Activated T-cell treated with anti-CD3 and anti-CD28 coated beads, Interleukin-2, amount 50 U/mL, for 72 hours (primary cell): ENCODE results near the gene LILRA6. TPM values are rescaled to one million over a fixed set of nuclear protein-coding genes. Genes with fewer than 3 reads are reported as not detected.
"Not testable (repeated sequence)": the region's sequence is repeated elsewhere in the genome, so short reads cannot be mapped to it uniquely, and the experiment has no call there.

Source experiments
- ATAC-seq, 2 donors: fragments of 150-1000 bp; cut with Tn5 transposase; replicated peaks in 1 of 2; 2 replicates each; pipeline ENCODE4 v1.10.0; 2021; ENCODE audit warnings: moderate library complexity in 2 of 2, mild to moderate bottlenecking in 1 of 2
- DNase-seq, 2 donors: peaks; one replicate each; pipeline ENCODE4 v3.0.0; 2021 to 2022; ENCODE audit warnings: mixed read lengths in 1 of 2
- H3K27ac Mint-ChIP-seq: one replicate; pipeline ENCODE4 v1.8.0; 2022; ENCODE audit warnings: mild to moderate bottlenecking, moderate library complexity, mixed read lengths
- H3K27me3 Mint-ChIP-seq: one replicate; pipeline ENCODE4 v1.8.0; 2022; ENCODE audit warnings: low read depth, mixed read lengths
- H3K36me3 Mint-ChIP-seq, 2 donors: one replicate each; pipeline ENCODE4 v1.8.0; 2022; ENCODE audit warnings: mixed read lengths in 2 of 2, mild to moderate bottlenecking in 1 of 2; ENCODE audit not compliant: insufficient read depth in 2 of 2
- H3K4me1 Mint-ChIP-seq: one replicate; pipeline ENCODE4 v1.8.0; 2022; ENCODE audit warnings: low read depth, mixed read lengths
- H3K4me3 Mint-ChIP-seq, 2 donors: one replicate each; pipeline ENCODE4 v1.8.0; 2022; ENCODE audit warnings: mild to moderate bottlenecking in 2 of 2, mixed read lengths in 2 of 2, moderate library complexity in 2 of 2
- H3K9me3 Mint-ChIP-seq, 2 donors: one replicate each; pipeline ENCODE4 v1.8.0; 2022; ENCODE audit warnings: mixed read lengths in 2 of 2
- total RNA-seq, 2 donors: library from RNA; stranded (reverse); gene quantifications; one replicate each; pipeline ENCODE4 v1.2.3, GENCODE V29; 2022

Gene LILRA6
- total RNA-seq, 2 donors from 2014 or later = not detected

- H3K27ac Mint-ChIP-seq, H3K4me1 Mint-ChIP-seq, H3K9me3 Mint-ChIP-seq, ATAC-seq, H3K4me3 Mint-ChIP-seq, DNase-seq, H3K36me3 Mint-ChIP-seq: not testable (repeated sequence)
- H3K27me3 Mint-ChIP-seq = peaks cover 42% of the 10 kb centered on the region
Measured at GRCh38 chr19:54277111-54277615, 34.6 kb upstream of the LILRA6 start.

GRCh38 chr19:54275951-54276350 is 33.4 kb upstream of the LILRA6 start:
- no peak for DNase-seq
- no peak for ATAC-seq
- peaks cover 33% of the 10 kb centered on the region for H3K27me3 Mint-ChIP-seq
- H3K4me1 Mint-ChIP-seq = no peaks in the 10 kb centered on the region
- no peak overlapping the region for H3K4me3 Mint-ChIP-seq
- no peak overlapping the region for H3K27ac Mint-ChIP-seq
- H3K36me3 Mint-ChIP-seq = no peaks in the 10 kb centered on the region
- no peaks in the 10 kb centered on the region for H3K9me3 Mint-ChIP-seq

GRCh38 chr19:54274516-54274915 is 31.9 kb upstream of the LILRA6 start:
- H3K4me1 Mint-ChIP-seq, H3K27ac Mint-ChIP-seq, H3K36me3 Mint-ChIP-seq, H3K9me3 Mint-ChIP-seq, DNase-seq, H3K4me3 Mint-ChIP-seq, ATAC-seq: not testable (repeated sequence)
- H3K27me3 Mint-ChIP-seq = peaks cover 32% of the 10 kb centered on the region

GRCh38 chr19:54273821-54274220 is 31.2 kb upstream of the LILRA6 start:
- Mint-ChIP-seq H3K27ac (peak overlapping the region; percentile 64), H3K4me3 (peak overlapping the region in 1 of 2 donors; percentile 60), H3K9me3 (no peaks in the 10 kb centered on the region), H3K4me1 (no peaks in the 10 kb centered on the region), H3K36me3 (no peaks in the 10 kb centered on the region), H3K27me3 (peaks cover 29% of the 10 kb centered on the region)
- no peak for DNase-seq
- ATAC-seq = no peak

GRCh38 chr19:54272181-54272580 is 29.6 kb upstream of the LILRA6 start:
- not testable (repeated sequence) for DNase-seq, H3K36me3 Mint-ChIP-seq, H3K9me3 Mint-ChIP-seq, H3K4me3 Mint-ChIP-seq, H3K4me1 Mint-ChIP-seq, ATAC-seq, H3K27ac Mint-ChIP-seq
- H3K27me3 Mint-ChIP-seq = peaks cover 42% of the 10 kb centered on the region

GRCh38 chr19:54271587-54271986 is 29.0 kb upstream of the LILRA6 start:
- H3K4me3 Mint-ChIP-seq, H3K27ac Mint-ChIP-seq, H3K9me3 Mint-ChIP-seq, H3K36me3 Mint-ChIP-seq, ATAC-seq, H3K4me1 Mint-ChIP-seq, DNase-seq: not testable (repeated sequence)
- H3K27me3 Mint-ChIP-seq = peaks cover 42% of the 10 kb centered on the region

- Mint-ChIP-seq H3K4me1 (no peaks in the 10 kb centered on the region), H3K36me3 (no peaks in the 10 kb centered on the region), H3K27me3 (peaks cover 42% of the 10 kb centered on the region), H3K9me3 (no peaks in the 10 kb centered on the region), H3K4me3 (no peak overlapping the region), H3K27ac (no peak overlapping the region)
- DNase-seq = no peak
- ATAC-seq = no peak
Measured at GRCh38 chr19:54271106-54271505, 28.5 kb upstream of the LILRA6 start.

GRCh38 chr19:54268936-54269335 is 26.3 kb upstream of the LILRA6 start:
- H3K9me3 Mint-ChIP-seq = no peaks in the 10 kb centered on the region
- H3K4me3 Mint-ChIP-seq = no peak overlapping the region
- H3K27me3 Mint-ChIP-seq = peaks cover 51% of the 10 kb centered on the region
- no peak for ATAC-seq
- no peak overlapping the region for H3K27ac Mint-ChIP-seq
- no peaks in the 10 kb centered on the region for H3K36me3 Mint-ChIP-seq
- no peaks in the 10 kb centered on the region for H3K4me1 Mint-ChIP-seq
- DNase-seq = no peak

GRCh38 chr19:54266133-54266532 is 23.5 kb upstream of the LILRA6 start:
- Mint-ChIP-seq H3K4me3 (no peak overlapping the region), H3K9me3 (no peaks in the 10 kb centered on the region), H3K27me3 (peaks cover 41% of the 10 kb centered on the region), H3K36me3 (no peaks in the 10 kb centered on the region), H3K27ac (no peak overlapping the region), H3K4me1 (no peaks in the 10 kb centered on the region)
- ATAC-seq (peak; percentile 64), DNase-seq (peak; percentile 68 to 75)

- no peaks in the 10 kb centered on the region for H3K4me1 Mint-ChIP-seq
- H3K4me3 Mint-ChIP-seq = no peak overlapping the region
- ATAC-seq (no peak), DNase-seq (no peak)
- H3K27me3 Mint-ChIP-seq = peaks cover 16% of the 10 kb centered on the region
- no peaks in the 10 kb centered on the region for H3K9me3 Mint-ChIP-seq
- H3K36me3 Mint-ChIP-seq = no peaks in the 10 kb centered on the region
- no peak overlapping the region for H3K27ac Mint-ChIP-seq
Measured at GRCh38 chr19:54262470-54262869, 19.9 kb upstream of the LILRA6 start.

GRCh38 chr19:54262066-54262465 is 19.5 kb upstream of the LILRA6 start:
- ATAC-seq (no peak), DNase-seq (no peak)
- Mint-ChIP-seq H3K4me1 (no peaks in the 10 kb centered on the region), H3K27me3 (peaks cover 15% of the 10 kb centered on the region), H3K27ac (no peak overlapping the region), H3K36me3 (no peaks in the 10 kb centered on the region), H3K9me3 (no peaks in the 10 kb centered on the region), H3K4me3 (no peak overlapping the region)

GRCh38 chr19:54257116-54257480 is 14.5 kb upstream of the LILRA6 start, which contains the start of gene LILRB5:
Gene LILRB5 (minus strand): TSS chr19:54257273. CDS start chr19:54257193, 80 bp downstream.
- H3K9me3 Mint-ChIP-seq = no peaks in the 10 kb centered on the region
- H3K27ac Mint-ChIP-seq = no peak within 1 kb of the TSS
- peaks cover 6% of the 10 kb centered on the region for H3K27me3 Mint-ChIP-seq
- ATAC-seq = no peak
- no peaks in the 10 kb centered on the region for H3K36me3 Mint-ChIP-seq
- H3K4me1 Mint-ChIP-seq = no peaks in the 10 kb centered on the region
- DNase-seq = no peak
- no peak within 1 kb of the TSS for H3K4me3 Mint-ChIP-seq

- H3K27ac Mint-ChIP-seq = no peak overlapping the region
Measured at GRCh38 chr19:54256250-54257115, 13.9 kb upstream of the LILRA6 start.

More at GRCh38 chr19:54256250-54257115, 13.9 kb upstream of the LILRA6 start:
- no peaks in the 10 kb centered on the region for H3K9me3 Mint-ChIP-seq
- H3K27me3 Mint-ChIP-seq = peaks cover 6% of the 10 kb centered on the region
- DNase-seq (no peak), ATAC-seq (no peak)
- H3K4me3 Mint-ChIP-seq = no peak overlapping the region
- no peaks in the 10 kb centered on the region for H3K4me1 Mint-ChIP-seq
- H3K36me3 Mint-ChIP-seq = no peaks in the 10 kb centered on the region
